ENCODE data around the gene ST3GAL2.

Gene ST3GAL2

GRCh38 chr16:70430667-70431536, 8.0 kb downstream of the ST3GAL2 start:
- peaks cover 13% of the 10 kb centered on the region for H3K36me3 ChIP-seq (ENCODE audit: insufficient read depth, low read length)
- peak overlapping the region; percentile 53; the same call in 1 of the 2 replicates for H2AFZ ChIP-seq (ENCODE audit: low read depth, low read length)
- ATAC-seq (ENCODE audit: insufficient read depth, low read depth) (peak; percentile 83), DNase-seq (peak; percentile 61)
- TF ChIP-seq CTCF (IDR thresholded peaks at IDR 0.05; ENCODE audit: borderline replicate concordance, extremely low read depth, low read length, poor library complexity, severe bottlenecking), result no peak
- TF ChIP-seq EZH2 (IDR thresholded peaks at IDR 0.05; ENCODE audit: borderline replicate concordance, low read depth, low read length, severe bottlenecking), result no peak
- H3K9ac ChIP-seq (ENCODE audit: low read depth, low read length), result peak overlapping the region; percentile 8; the same call in 1 of the 2 replicates
- H3K27ac ChIP-seq (ENCODE audit: low read length), result peak overlapping the region; percentile 71
- peaks cover 20% of the 10 kb centered on the region for H4K20me1 ChIP-seq (ENCODE audit: insufficient read depth, low read length)
- peaks cover 76% of the 10 kb centered on the region for H3K79me2 ChIP-seq (ENCODE audit: insufficient read depth, low read length)
- H3K9me3 ChIP-seq (ENCODE audit: insufficient read depth, low read length, severe bottlenecking), result no peaks in the 10 kb centered on the region
- no peak overlapping the region for H3K4me3 ChIP-seq (ENCODE audit: low read depth in 1 of 2, low read length in 2 of 2)
- H3K27me3 ChIP-seq (ENCODE audit: insufficient read depth, low read length, poor library complexity), result no peaks in the 10 kb centered on the region
- peaks cover 22% of the 10 kb centered on the region for H3K4me1 ChIP-seq (ENCODE audit: insufficient read depth, low read length)
- H3K4me2 ChIP-seq (ENCODE audit: insufficient read depth, low read length), result peak overlapping the region; percentile 46

- no peak for DNase-seq
- H3K9me3 ChIP-seq (ENCODE audit: insufficient read depth, low read length, severe bottlenecking), result no peaks in the 10 kb centered on the region
- H3K9ac ChIP-seq (ENCODE audit: low read depth, low read length), result no peak overlapping the region
- peaks cover 20% of the 10 kb centered on the region for H4K20me1 ChIP-seq (ENCODE audit: insufficient read depth, low read length)
- peak overlapping the region; percentile 43 for H3K4me2 ChIP-seq (ENCODE audit: insufficient read depth, low read length)
- H3K27me3 ChIP-seq (ENCODE audit: insufficient read depth, low read length, poor library complexity), result no peaks in the 10 kb centered on the region
- H3K27ac ChIP-seq (ENCODE audit: low read length), result peak overlapping the region; percentile 71
- H3K4me1 ChIP-seq (ENCODE audit: insufficient read depth, low read length), result peaks cover 22% of the 10 kb centered on the region
- no peak overlapping the region; the same call in 1 of the 2 replicates for H2AFZ ChIP-seq (ENCODE audit: low read depth, low read length)
- no peak overlapping the region for H3K4me3 ChIP-seq (ENCODE audit: low read depth in 1 of 2, low read length in 2 of 2)
- ATAC-seq (ENCODE audit: insufficient read depth, low read depth), result no peak
- peaks cover 17% of the 10 kb centered on the region for H3K36me3 ChIP-seq (ENCODE audit: insufficient read depth, low read length)
- peaks cover 81% of the 10 kb centered on the region for H3K79me2 ChIP-seq (ENCODE audit: insufficient read depth, low read length)
- TF ChIP-seq EZH2 (IDR thresholded peaks at IDR 0.05; ENCODE audit: borderline replicate concordance, low read depth, low read length, severe bottlenecking), result no peak
- TF ChIP-seq CTCF (IDR thresholded peaks at IDR 0.05; ENCODE audit: borderline replicate concordance, extremely low read depth, low read length, poor library complexity, severe bottlenecking), result no peak
Observed at GRCh38 chr16:70429888-70430666, 8.8 kb downstream of the ST3GAL2 start.

GRCh38 chr16:70428178-70428998, 10.5 kb downstream of the ST3GAL2 start:
- H3K27ac ChIP-seq (ENCODE audit: low read length), result peak overlapping the region; percentile 55
- DNase-seq, result peak; percentile 35
- no peak for TF ChIP-seq EZH2 (IDR thresholded peaks at IDR 0.05; ENCODE audit: borderline replicate concordance, low read depth, low read length, severe bottlenecking)
- TF ChIP-seq CTCF (IDR thresholded peaks at IDR 0.05; ENCODE audit: borderline replicate concordance, extremely low read depth, low read length, poor library complexity, severe bottlenecking), result no peak
- ATAC-seq (ENCODE audit: insufficient read depth, low read depth), result peak; percentile 16; the same call in 1 of the 3 replicates
- H3K4me2 ChIP-seq (ENCODE audit: insufficient read depth, low read length), result no peak overlapping the region
- H3K27me3 ChIP-seq (ENCODE audit: insufficient read depth, low read length, poor library complexity), result no peaks in the 10 kb centered on the region
- no peak overlapping the region for H2AFZ ChIP-seq (ENCODE audit: low read depth, low read length)
- peaks cover 10% of the 10 kb centered on the region for H3K36me3 ChIP-seq (ENCODE audit: insufficient read depth, low read length)
- peaks cover 18% of the 10 kb centered on the region for H4K20me1 ChIP-seq (ENCODE audit: insufficient read depth, low read length)
- H3K9me3 ChIP-seq (ENCODE audit: insufficient read depth, low read length, severe bottlenecking), result no peaks in the 10 kb centered on the region
- H3K4me1 ChIP-seq (ENCODE audit: insufficient read depth, low read length), result peaks cover 22% of the 10 kb centered on the region
- H3K4me3 ChIP-seq (ENCODE audit: low read depth in 1 of 2, low read length in 2 of 2), result no peak overlapping the region
- peaks cover 70% of the 10 kb centered on the region for H3K79me2 ChIP-seq (ENCODE audit: insufficient read depth, low read length)
- H3K9ac ChIP-seq (ENCODE audit: low read depth, low read length), result no peak overlapping the region

All from DND-41 (cell line).